HepG2 (cell line): ENCODE measurements around the gene PRCD. TPM values are rescaled to one million over a fixed set of nuclear protein-coding genes. Genes with fewer than 3 reads are reported as not detected.

ENCODE experiments used
- GABPB1 ChIP-seq: IDR thresholded peaks from 2 replicates; pipeline ENCODE4 v1.6.1; 2016; ENCODE audit warnings: mild to moderate bottlenecking, missing genetic modification reagents, moderate library complexity, missing compliant biosample characterization
- GZF1 ChIP-seq: sonication (generic); formaldehyde crosslinking; IDR thresholded peaks from 2 replicates; pipeline ENCODE4 v1.5.1; 2020; ENCODE audit warnings: mild to moderate bottlenecking, missing genetic modification reagents
- KMT2B ChIP-seq: IDR thresholded peaks from 2 replicates; pipeline ENCODE4 v1.6.1; 2016; ENCODE audit warnings: missing genetic modification reagents, missing compliant biosample characterization
- MAZ ChIP-seq, 2 experiments: sonication (generic) in 1 of 2; formaldehyde crosslinking in 1 of 2; IDR thresholded peaks; 2 replicates each; pipeline versions ENCODE4 v1.5.0 to v1.6.1; 2012 to 2020; ENCODE audit warnings: low read depth in 2 of 2, mild to moderate bottlenecking in 2 of 2, borderline replicate concordance in 1 of 2, improper control_type of control experiment in 1 of 2, low read length in 1 of 2, missing genetic modification reagents in 1 of 2, moderate library complexity in 1 of 2
- SMAD9 ChIP-seq: sonication (generic); formaldehyde crosslinking; IDR thresholded peaks from 2 replicates; pipeline ENCODE4 v1.5.1; 2020; ENCODE audit warnings: mild to moderate bottlenecking, missing genetic modification reagents
- SYNCRIP ChIP-seq: fragments of 200-400 bp; formaldehyde crosslinking; IDR thresholded peaks from 2 replicates; pipeline ENCODE4 v1.6.1; 2018; ENCODE audit warnings: mild to moderate bottlenecking, low read depth, low read length; ENCODE audit not compliant: insufficient read depth
- TBX2 ChIP-seq: sonication (generic); formaldehyde crosslinking; IDR thresholded peaks from 2 replicates; pipeline ENCODE4 v1.5.0; 2020; ENCODE audit warnings: missing genetic modification reagents, mild to moderate bottlenecking, borderline replicate concordance
- ZFAT ChIP-seq: sonication (generic); formaldehyde crosslinking; conservative IDR thresholded peaks from 2 replicates; pipeline ENCODE4 v1.8.1; 2023; ENCODE audit warnings: missing genetic modification reagents, inconsistent platforms
- ZMAT3 ChIP-seq: sonication (generic); formaldehyde crosslinking; conservative IDR thresholded peaks from 2 replicates; pipeline ENCODE4 v1.7.0; 2021; ENCODE audit warnings: missing genetic modification reagents
- ZNF547 ChIP-seq: sonication (generic); formaldehyde crosslinking; IDR thresholded peaks from 2 replicates; pipeline ENCODE4 v1.5.1; 2020; ENCODE audit warnings: mild to moderate bottlenecking, missing genetic modification reagents
- ZNF607 ChIP-seq: sonication (generic); formaldehyde crosslinking; IDR thresholded peaks from 2 replicates; pipeline ENCODE4 v1.5.1; 2020; ENCODE audit warnings: missing genetic modification reagents, mild to moderate bottlenecking, borderline replicate concordance
- ZNF891 ChIP-seq: sonication (generic); formaldehyde crosslinking; IDR thresholded peaks from 2 replicates; pipeline ENCODE4 v1.5.0; 2020; ENCODE audit warnings: mild to moderate bottlenecking, missing genetic modification reagents
- polyA plus RNA-seq, 8 experiments: library from polyadenylated mRNA; depleted of rRNA in 3 of 8; stranded (reverse) in 7 of 8; unstranded in 1 of 8; fragments of >200 nt; fragmentation: Illumina TruSeq in 4 of 8; extraction: Trizol in 4 of 8; gene quantifications; 2 replicates each; pipeline versions ENCODE4 v1.2.1 to v1.2.3, GENCODE V29; 2011 to 2016; ENCODE audit warnings: low read depth in 4 of 8, missing spikeins in 1 of 8, mixed read lengths in 1 of 8; ENCODE audit not compliant: insufficient read depth in 1 of 8
- total RNA-seq, 5 experiments: library from RNA; depleted of rRNA; stranded (reverse); fragments of >200 nt; fragmentation: Illumina TruSeq; extraction: Trizol; gene quantifications; 2 replicates each; pipeline ENCODE4 v1.2.3, GENCODE V29; 2016; ENCODE audit warnings: low read depth in 1 of 5
- TF ChIP-seq, protein P1 (sequence below): sonication (generic); formaldehyde crosslinking; IDR thresholded peaks from 2 replicates; pipeline ENCODE4 v1.4.0; 2020; ENCODE audit warnings: missing genetic modification reagents
- TF ChIP-seq, protein P2 (sequence below): sonication (generic); formaldehyde crosslinking; IDR thresholded peaks from 2 replicates; pipeline ENCODE4 v1.9.0; 2022; ENCODE audit warnings: low read depth, missing genetic modification reagents
- TF ChIP-seq, protein P3 (sequence below): sonication (generic); formaldehyde crosslinking; IDR thresholded peaks from 2 replicates; pipeline ENCODE4 v1.4.0; 2020; ENCODE audit warnings: missing genetic modification reagents, borderline replicate concordance
- TF ChIP-seq, protein P4 (sequence below): sonication (generic); formaldehyde crosslinking; IDR thresholded peaks from 2 replicates; pipeline ENCODE4 v1.5.0; 2020; ENCODE audit warnings: mild to moderate bottlenecking, missing genetic modification reagents
- TF ChIP-seq, protein P5 (sequence below): sonication (generic); formaldehyde crosslinking; IDR thresholded peaks from 2 replicates; pipeline ENCODE4 v1.5.0; 2020; ENCODE audit warnings: missing genetic modification reagents

Gene PRCD
- total and polyA plus RNA-seq, 2 of the 13 experiments (the other 11 are each of a cell fraction or from before 2014, with no cell fraction given) = 0.51 TPM; not detected in 1

DNA sequence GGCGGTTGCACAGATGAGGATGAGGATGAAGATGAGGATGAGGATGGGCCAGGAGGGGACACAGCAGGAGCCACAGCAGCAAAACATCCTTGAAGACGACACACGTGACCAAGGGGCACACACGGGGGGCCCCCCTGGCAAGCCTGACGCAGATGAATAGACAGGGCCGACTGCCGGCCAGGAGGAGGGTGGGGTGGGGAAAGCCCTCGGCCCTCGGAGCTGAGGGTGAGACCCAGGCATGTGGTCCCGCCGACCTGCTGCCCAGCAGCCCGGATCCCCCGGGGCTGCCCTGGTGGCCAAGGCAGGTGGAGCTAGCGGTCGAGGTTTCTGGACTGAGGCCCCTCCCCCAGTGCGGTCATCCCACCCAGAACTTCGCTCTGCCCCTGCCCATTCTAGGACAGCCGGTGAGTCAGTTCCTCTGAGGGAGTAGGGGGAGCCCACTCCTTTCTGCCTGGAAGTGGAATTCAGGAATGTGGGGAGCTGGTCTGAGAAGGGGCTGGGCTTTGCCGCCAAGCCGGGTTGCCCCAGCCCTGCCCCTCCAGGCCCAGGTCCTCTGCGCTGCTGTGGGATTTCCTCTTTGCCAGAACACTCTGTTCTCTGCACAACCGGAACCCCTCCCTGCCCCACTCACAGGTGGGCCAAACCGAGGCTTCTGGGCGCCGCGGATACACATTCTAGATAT, 12.3 kb upstream of the PRCD start (continued):
- TF ChIP-seq, protein P1, sequence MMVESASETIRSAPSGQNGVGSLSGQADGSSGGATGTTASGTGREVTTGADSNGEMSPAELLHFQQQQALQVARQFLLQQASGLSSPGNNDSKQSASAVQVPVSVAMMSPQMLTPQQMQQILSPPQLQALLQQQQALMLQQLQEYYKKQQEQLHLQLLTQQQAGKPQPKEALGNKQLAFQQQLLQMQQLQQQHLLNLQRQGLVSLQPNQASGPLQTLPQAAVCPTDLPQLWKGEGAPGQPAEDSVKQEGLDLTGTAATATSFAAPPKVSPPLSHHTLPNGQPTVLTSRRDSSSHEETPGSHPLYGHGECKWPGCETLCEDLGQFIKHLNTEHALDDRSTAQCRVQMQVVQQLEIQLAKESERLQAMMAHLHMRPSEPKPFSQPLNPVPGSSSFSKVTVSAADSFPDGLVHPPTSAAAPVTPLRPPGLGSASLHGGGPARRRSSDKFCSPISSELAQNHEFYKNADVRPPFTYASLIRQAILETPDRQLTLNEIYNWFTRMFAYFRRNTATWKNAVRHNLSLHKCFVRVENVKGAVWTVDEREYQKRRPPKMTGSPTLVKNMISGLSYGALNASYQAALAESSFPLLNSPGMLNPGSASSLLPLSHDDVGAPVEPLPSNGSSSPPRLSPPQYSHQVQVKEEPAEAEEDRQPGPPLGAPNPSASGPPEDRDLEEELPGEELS = peak; percentile 13; the same call in 1 of the 2 replicates
- TF ChIP-seq ZFAT (CRISPR knock-in tag) (no peak), GABPB1 (CRISPR knock-in tag) (peak; percentile 62; the same call in 1 of the 2 replicates), GZF1 (CRISPR knock-in tag) (no peak), TBX2 (CRISPR knock-in tag) (peak; percentile 14; the same call in 1 of the 2 replicates), MAZ (IDR thresholded peaks at IDR 0.05; ENCODE audit: borderline replicate concordance, low read depth, low read length) (no peak), MAZ (CRISPR knock-in tag; IDR thresholded peaks at IDR 0.05; ENCODE audit: low read depth) (no peak), ZNF547 (CRISPR knock-in tag) (no peak; the same call in 1 of the 2 replicates), ZMAT3 (CRISPR knock-in tag) (peak; percentile 70; the same call in 1 of the 2 replicates), ZNF891 (peak; percentile 81; the same call in 1 of the 2 replicates), ZNF607 (peak; percentile 59; the same call in 1 of the 2 replicates), SYNCRIP (no peak), KMT2B (0 out of 2 replicates have a peak, but pooled peaks have one; percentile 24), SMAD9 (CRISPR knock-in tag) (no peak)
- TF ChIP-seq, protein P2, sequence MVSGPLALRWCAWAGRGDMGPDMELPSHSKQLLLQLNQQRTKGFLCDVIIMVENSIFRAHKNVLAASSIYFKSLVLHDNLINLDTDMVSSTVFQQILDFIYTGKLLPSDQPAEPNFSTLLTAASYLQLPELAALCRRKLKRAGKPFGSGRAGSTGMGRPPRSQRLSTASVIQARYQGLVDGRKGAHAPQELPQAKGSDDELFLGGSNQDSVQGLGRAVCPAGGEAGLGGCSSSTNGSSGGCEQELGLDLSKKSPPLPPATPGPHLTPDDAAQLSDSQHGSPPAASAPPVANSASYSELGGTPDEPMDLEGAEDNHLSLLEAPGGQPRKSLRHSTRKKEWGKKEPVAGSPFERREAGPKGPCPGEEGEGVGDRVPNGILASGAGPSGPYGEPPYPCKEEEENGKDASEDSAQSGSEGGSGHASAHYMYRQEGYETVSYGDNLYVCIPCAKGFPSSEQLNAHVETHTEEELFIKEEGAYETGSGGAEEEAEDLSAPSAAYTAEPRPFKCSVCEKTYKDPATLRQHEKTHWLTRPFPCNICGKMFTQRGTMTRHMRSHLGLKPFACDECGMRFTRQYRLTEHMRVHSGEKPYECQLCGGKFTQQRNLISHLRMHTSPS (CRISPR knock-in tag) = peak; percentile 28; the same call in 1 of the 2 replicates
- TF ChIP-seq, protein P3, sequence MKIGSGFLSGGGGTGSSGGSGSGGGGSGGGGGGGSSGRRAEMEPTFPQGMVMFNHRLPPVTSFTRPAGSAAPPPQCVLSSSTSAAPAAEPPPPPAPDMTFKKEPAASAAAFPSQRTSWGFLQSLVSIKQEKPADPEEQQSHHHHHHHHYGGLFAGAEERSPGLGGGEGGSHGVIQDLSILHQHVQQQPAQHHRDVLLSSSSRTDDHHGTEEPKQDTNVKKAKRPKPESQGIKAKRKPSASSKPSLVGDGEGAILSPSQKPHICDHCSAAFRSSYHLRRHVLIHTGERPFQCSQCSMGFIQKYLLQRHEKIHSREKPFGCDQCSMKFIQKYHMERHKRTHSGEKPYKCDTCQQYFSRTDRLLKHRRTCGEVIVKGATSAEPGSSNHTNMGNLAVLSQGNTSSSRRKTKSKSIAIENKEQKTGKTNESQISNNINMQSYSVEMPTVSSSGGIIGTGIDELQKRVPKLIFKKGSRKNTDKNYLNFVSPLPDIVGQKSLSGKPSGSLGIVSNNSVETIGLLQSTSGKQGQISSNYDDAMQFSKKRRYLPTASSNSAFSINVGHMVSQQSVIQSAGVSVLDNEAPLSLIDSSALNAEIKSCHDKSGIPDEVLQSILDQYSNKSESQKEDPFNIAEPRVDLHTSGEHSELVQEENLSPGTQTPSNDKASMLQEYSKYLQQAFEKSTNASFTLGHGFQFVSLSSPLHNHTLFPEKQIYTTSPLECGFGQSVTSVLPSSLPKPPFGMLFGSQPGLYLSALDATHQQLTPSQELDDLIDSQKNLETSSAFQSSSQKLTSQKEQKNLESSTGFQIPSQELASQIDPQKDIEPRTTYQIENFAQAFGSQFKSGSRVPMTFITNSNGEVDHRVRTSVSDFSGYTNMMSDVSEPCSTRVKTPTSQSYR (CRISPR knock-in tag) = peak; percentile 75
- TF ChIP-seq, protein P4, sequence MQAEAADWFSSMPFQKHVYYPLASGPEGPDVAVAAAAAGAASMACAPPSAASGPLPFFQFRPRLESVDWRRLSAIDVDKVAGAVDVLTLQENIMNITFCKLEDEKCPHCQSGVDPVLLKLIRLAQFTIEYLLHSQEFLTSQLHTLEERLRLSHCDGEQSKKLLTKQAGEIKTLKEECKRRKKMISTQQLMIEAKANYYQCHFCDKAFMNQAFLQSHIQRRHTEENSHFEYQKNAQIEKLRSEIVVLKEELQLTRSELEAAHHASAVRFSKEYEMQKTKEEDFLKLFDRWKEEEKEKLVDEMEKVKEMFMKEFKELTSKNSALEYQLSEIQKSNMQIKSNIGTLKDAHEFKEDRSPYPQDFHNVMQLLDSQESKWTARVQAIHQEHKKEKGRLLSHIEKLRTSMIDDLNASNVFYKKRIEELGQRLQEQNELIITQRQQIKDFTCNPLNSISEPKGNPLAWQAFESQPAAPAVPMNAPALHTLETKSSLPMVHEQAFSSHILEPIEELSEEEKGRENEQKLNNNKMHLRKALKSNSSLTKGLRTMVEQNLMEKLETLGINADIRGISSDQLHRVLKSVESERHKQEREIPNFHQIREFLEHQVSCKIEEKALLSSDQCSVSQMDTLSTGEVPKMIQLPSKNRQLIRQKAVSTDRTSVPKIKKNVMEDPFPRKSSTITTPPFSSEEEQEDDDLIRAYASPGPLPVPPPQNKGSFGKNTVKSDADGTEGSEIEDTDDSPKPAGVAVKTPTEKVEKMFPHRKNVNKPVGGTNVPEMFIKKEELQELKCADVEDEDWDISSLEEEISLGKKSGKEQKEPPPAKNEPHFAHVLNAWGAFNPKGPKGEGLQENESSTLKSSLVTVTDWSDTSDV (CRISPR knock-in tag) = 0 out of 2 replicates have a peak, but pooled peaks have one; percentile 35
- TF ChIP-seq, protein P5, sequence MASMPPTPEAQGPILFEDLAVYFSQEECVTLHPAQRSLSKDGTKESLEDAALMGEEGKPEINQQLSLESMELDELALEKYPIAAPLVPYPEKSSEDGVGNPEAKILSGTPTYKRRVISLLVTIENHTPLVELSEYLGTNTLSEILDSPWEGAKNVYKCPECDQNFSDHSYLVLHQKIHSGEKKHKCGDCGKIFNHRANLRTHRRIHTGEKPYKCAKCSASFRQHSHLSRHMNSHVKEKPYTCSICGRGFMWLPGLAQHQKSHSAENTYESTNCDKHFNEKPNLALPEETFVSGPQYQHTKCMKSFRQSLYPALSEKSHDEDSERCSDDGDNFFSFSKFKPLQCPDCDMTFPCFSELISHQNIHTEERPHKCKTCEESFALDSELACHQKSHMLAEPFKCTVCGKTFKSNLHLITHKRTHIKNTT (CRISPR knock-in tag) = no peak
